Caco-2 (cell line): ENCODE measurements around the gene ERC2. TPM values are rescaled to one million over a fixed set of nuclear protein-coding genes. Genes with fewer than 3 reads are reported as not detected.

Source experiments
- BruUV-seq: library from RNA; stranded (reverse); fragments of 400-500 nt; replicated peaks from 2 replicates; lab custom pipeline; 2021; lab: Mats Ljungman, UMichigan
- CTCF ChIA-PET: fragments of 300-600 bp; sonication (Branson Sonifier 250); formaldehyde crosslinking; loops from one replicate; lab custom pipeline; 2022; ENCODE audit warnings: antibody characterized with exemption; lab: Charles Lee
- POLR2A ChIA-PET: fragments of 300-600 bp; sonication (Branson Sonifier 250); formaldehyde crosslinking; loops from one replicate; lab custom pipeline; 2022; ENCODE audit warnings: antibody characterized with exemption; lab: Charles Lee
- DNase-seq, 2 experiments: peaks; one replicate each; pipeline versions ENCODE4 v3.0.0 to v3.0.0-alpha.2; 2020 to 2022
- H3K27me3 ChIP-seq: replicated peaks from 2 replicates; pipeline ENCODE4 v1.6.0; 2011; ENCODE audit warnings: low read length; ENCODE audit not compliant: control insufficient read depth, insufficient read depth
- H3K36me3 ChIP-seq: 2 replicates; pipeline ENCODE4 v1.5.1; 2011; ENCODE audit warnings: low read length; ENCODE audit not compliant: control insufficient read depth, insufficient read depth
- H3K4me1 ChIP-seq: fragments of 250-450 bp; sonication (Bioruptor Pico); 2 replicates; pipeline ENCODE4 v1.5.1; 2020; ENCODE audit warnings: mild to moderate bottlenecking
- H3K4me3 ChIP-seq: 2 replicates; pipeline ENCODE4 v1.5.1; 2011; ENCODE audit warnings: low read depth, mild to moderate bottlenecking, control low read depth, low read length
- H3K9me3 ChIP-seq: fragments of 250-450 bp; sonication (Bioruptor Pico); 2 replicates; pipeline ENCODE4 v1.5.1; 2020; ENCODE audit warnings: mild to moderate bottlenecking, moderate library complexity
- H3K27ac Mint-ChIP-seq: one replicate; pipeline ENCODE4 v1.8.0; 2022; ENCODE audit warnings: mixed read lengths; ENCODE audit not compliant: unreplicated experiment
- H3K27me3 Mint-ChIP-seq: one replicate; pipeline ENCODE4 v1.8.0; 2022; ENCODE audit warnings: mixed read lengths; ENCODE audit not compliant: insufficient read depth, unreplicated experiment
- H3K36me3 Mint-ChIP-seq: one replicate; pipeline ENCODE4 v1.8.0; 2022; ENCODE audit warnings: mild to moderate bottlenecking, mixed read lengths; ENCODE audit not compliant: insufficient read depth, unreplicated experiment
- H3K4me1 Mint-ChIP-seq: one replicate; pipeline ENCODE4 v1.8.0; 2022; ENCODE audit warnings: low read depth, mixed read lengths; ENCODE audit not compliant: unreplicated experiment
- H3K4me3 Mint-ChIP-seq: one replicate; pipeline ENCODE4 v1.8.0; 2022; ENCODE audit warnings: mild to moderate bottlenecking, moderate library complexity, mixed read lengths; ENCODE audit not compliant: unreplicated experiment
- H3K9me3 Mint-ChIP-seq: one replicate; pipeline ENCODE4 v1.8.0; 2022; ENCODE audit warnings: mixed read lengths; ENCODE audit not compliant: unreplicated experiment
- intact Hi-C: fragments of 100-400 bp; cut with micrococcal nuclease; formaldehyde crosslinking; loops from one replicate; pipeline ENCODE4 v1.10.0; 2022; ENCODE audit not compliant: unreplicated experiment
- total RNA-seq: library from RNA; stranded (reverse); gene quantifications from 2 replicates; pipeline ENCODE4 v1.2.3, GENCODE V29; 2022
- TF ChIP-seq, protein P1 (sequence below), 2 experiments: fragments of 200-600 bp in 1 of 2; IDR thresholded peaks; 1 replicate in 1 of 2; 2 replicates in 1 of 2; pipeline versions ENCODE4 v1.5.1 to v1.8.0; 2011 to 2022; ENCODE audit warnings: antibody characterized with exemption in 1 of 2, control low read depth in 1 of 2, inconsistent platforms in 1 of 2, low read depth in 1 of 2, low read length in 1 of 2, mild to moderate bottlenecking in 1 of 2, moderate library complexity in 1 of 2; ENCODE audit not compliant: insufficient read depth in 1 of 2, severe bottlenecking in 1 of 2, unreplicated experiment in 1 of 2

Gene ERC2
- total RNA-seq, 1 experiment from 2014 or later = 0.54 TPM

- Mint-ChIP-seq H3K4me3 (no peak overlapping the region), H3K27ac (no peak overlapping the region), H3K27me3 (no peaks in the 10 kb centered on the region), H3K9me3 (no peaks in the 10 kb centered on the region), H3K4me1 (no peaks in the 10 kb centered on the region), H3K36me3 (no peaks in the 10 kb centered on the region)
- BruUV-seq = no TSS peak
- Histone ChIP-seq H3K36me3 (no peaks in the 10 kb centered on the region), H3K27me3 (no peaks in the 10 kb centered on the region), H3K4me1 (no peaks in the 10 kb centered on the region), H3K9me3 (no peaks in the 10 kb centered on the region; the same call in 1 of the 2 replicates), H3K4me3 (no peak overlapping the region)
- intact Hi-C loops = no loop called here
- TF ChIP-seq, protein P1, sequence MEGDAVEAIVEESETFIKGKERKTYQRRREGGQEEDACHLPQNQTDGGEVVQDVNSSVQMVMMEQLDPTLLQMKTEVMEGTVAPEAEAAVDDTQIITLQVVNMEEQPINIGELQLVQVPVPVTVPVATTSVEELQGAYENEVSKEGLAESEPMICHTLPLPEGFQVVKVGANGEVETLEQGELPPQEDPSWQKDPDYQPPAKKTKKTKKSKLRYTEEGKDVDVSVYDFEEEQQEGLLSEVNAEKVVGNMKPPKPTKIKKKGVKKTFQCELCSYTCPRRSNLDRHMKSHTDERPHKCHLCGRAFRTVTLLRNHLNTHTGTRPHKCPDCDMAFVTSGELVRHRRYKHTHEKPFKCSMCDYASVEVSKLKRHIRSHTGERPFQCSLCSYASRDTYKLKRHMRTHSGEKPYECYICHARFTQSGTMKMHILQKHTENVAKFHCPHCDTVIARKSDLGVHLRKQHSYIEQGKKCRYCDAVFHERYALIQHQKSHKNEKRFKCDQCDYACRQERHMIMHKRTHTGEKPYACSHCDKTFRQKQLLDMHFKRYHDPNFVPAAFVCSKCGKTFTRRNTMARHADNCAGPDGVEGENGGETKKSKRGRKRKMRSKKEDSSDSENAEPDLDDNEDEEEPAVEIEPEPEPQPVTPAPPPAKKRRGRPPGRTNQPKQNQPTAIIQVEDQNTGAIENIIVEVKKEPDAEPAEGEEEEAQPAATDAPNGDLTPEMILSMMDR (IDR thresholded peaks at IDR 0.05; ENCODE audit: insufficient read depth in 1 of 2, low read depth in 1 of 2, low read length in 1 of 2, severe bottlenecking in 1 of 2, unreplicated experiment in 1 of 2) = no peak
- no peak for DNase-seq
- ChIA-PET POLR2A (no interaction called here), CTCF (interaction anchor here (0.6 kb wide), 1 partner anchor 293 kb away, joined by 3 read pairs; no protein-coding TSS in a partner anchor)
Measured at GRCh38 chr3:55959471-55960080, 508.7 kb downstream of the ERC2 start.

- ChIA-PET POLR2A (no interaction called here), CTCF (interaction anchor here (0.6 kb wide), 1 partner anchor 294 kb away, joined by 3 read pairs; no protein-coding TSS in a partner anchor)
- no peaks in the 10 kb centered on the region for H3K4me1 ChIP-seq
- Mint-ChIP-seq H3K4me3 (no peak overlapping the region), H3K4me1 (no peaks in the 10 kb centered on the region), H3K27me3 (no peaks in the 10 kb centered on the region), H3K36me3 (no peaks in the 10 kb centered on the region), H3K27ac (no peak overlapping the region), H3K9me3 (no peaks in the 10 kb centered on the region)
- H3K4me3 ChIP-seq = no peak overlapping the region
- no peaks in the 10 kb centered on the region for H3K27me3 ChIP-seq
- no peak for DNase-seq
- no peaks in the 10 kb centered on the region for H3K36me3 ChIP-seq
- intact Hi-C loops = no loop called here
- TF ChIP-seq, protein P1 (IDR thresholded peaks at IDR 0.05; ENCODE audit: insufficient read depth in 1 of 2, low read depth in 1 of 2, low read length in 1 of 2, severe bottlenecking in 1 of 2, unreplicated experiment in 1 of 2) = no peak
- BruUV-seq = no TSS peak
- no peaks in the 10 kb centered on the region; the same call in 1 of the 2 replicates for H3K9me3 ChIP-seq
Measured at GRCh38 chr3:55958605-55959004, 509.7 kb downstream of the ERC2 start.

GRCh38 chr3:55955891-55956477 lies 512.3 kb downstream of the ERC2 start:
- no peaks in the 10 kb centered on the region for H3K27me3 Mint-ChIP-seq
- no peaks in the 10 kb centered on the region for H3K36me3 Mint-ChIP-seq
- H3K27ac Mint-ChIP-seq = no peak overlapping the region
- CTCF ChIA-PET = no interaction called here
- Histone ChIP-seq H3K9me3 (no peaks in the 10 kb centered on the region; the same call in 1 of the 2 replicates), H3K27me3 (no peaks in the 10 kb centered on the region), H3K36me3 (no peaks in the 10 kb centered on the region), H3K4me3 (no peak overlapping the region), H3K4me1 (no peaks in the 10 kb centered on the region)
- no peak overlapping the region for H3K4me3 Mint-ChIP-seq
- no peaks in the 10 kb centered on the region for H3K4me1 Mint-ChIP-seq
- POLR2A ChIA-PET = no interaction called here
- intact Hi-C loops = no loop called here
- H3K9me3 Mint-ChIP-seq = no peaks in the 10 kb centered on the region
- BruUV-seq = no TSS peak
- TF ChIP-seq, protein P1 (IDR thresholded peaks at IDR 0.05; ENCODE audit: insufficient read depth in 1 of 2, low read depth in 1 of 2, low read length in 1 of 2, severe bottlenecking in 1 of 2, unreplicated experiment in 1 of 2) = no peak
- DNase-seq = no peak
